ENCODE measurements around the gene RSAD2. TPM values are rescaled to one million over a fixed set of nuclear protein-coding genes. Genes with fewer than 3 reads are reported as not detected.

The RSAD2 gene
- total RNA-seq, 4 donors from 2014 or later, result 1.8 to 7.0 (median 5.7) TPM

DNA sequence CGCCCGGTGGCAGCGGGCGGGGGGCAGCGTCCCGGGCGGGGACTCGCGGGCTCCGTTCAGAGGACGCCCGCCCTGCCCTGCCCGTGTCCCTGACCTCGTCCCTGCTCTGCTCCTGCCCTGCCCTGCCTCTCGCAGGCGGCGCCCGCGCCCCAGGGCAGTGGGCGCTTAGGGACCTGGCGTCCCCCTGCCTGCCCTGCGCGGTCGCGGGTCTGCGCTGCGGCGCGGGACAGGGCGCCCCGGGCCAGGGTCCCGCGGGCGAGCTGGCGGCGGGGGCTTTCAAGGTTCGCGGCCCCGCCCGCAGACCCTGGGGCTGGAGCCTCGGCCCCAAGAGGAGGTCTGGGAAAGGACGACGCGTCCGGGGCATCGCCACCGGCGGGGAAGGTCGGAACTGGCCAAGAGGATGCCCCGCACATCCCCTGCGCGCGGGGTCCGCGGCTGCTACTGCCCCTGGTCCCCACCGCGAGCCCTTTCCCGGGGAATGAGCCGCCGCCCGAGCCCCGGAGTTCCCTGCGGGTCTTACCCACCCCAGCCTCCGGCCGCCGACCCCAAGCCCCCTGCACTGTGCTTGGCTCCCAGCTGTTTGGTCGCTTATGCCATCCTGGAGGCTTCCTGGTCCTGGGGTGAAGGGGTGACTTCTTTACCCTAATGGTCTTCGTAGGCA is 40.3 kb downstream of the RSAD2 start:
- Histone ChIP-seq H3K36me3 (no peaks in the 10 kb centered on the region), H3K9me3 (no peaks in the 10 kb centered on the region), H3K27me3 (no peaks in the 10 kb centered on the region), H3K4me1 (peaks cover 0 to 36% (median 3%) of the 10 kb centered on the region in 3 donors), H3K4me3 (peak overlapping the region; percentile 78 to 88), H3K27ac (peak overlapping the region in 3 of 4 donors; percentile 68 to 80 (median 69))
- 8% methylated on average over 2 of the region's 68 CpGs; no CpG with 5 or more reads in 1 of the 2 donors for WGBS, 2 donors (ENCODE audit: low coverage in 1 of 2)
- ATAC-seq, result peak; percentile 39
- TF ChIP-seq POLR2AphosphoS5 (IDR thresholded peaks at IDR 0.05), result no peak
- TF ChIP-seq EP300 (IDR thresholded peaks at IDR 0.05), result no peak
- TF ChIP-seq, protein P1, sequence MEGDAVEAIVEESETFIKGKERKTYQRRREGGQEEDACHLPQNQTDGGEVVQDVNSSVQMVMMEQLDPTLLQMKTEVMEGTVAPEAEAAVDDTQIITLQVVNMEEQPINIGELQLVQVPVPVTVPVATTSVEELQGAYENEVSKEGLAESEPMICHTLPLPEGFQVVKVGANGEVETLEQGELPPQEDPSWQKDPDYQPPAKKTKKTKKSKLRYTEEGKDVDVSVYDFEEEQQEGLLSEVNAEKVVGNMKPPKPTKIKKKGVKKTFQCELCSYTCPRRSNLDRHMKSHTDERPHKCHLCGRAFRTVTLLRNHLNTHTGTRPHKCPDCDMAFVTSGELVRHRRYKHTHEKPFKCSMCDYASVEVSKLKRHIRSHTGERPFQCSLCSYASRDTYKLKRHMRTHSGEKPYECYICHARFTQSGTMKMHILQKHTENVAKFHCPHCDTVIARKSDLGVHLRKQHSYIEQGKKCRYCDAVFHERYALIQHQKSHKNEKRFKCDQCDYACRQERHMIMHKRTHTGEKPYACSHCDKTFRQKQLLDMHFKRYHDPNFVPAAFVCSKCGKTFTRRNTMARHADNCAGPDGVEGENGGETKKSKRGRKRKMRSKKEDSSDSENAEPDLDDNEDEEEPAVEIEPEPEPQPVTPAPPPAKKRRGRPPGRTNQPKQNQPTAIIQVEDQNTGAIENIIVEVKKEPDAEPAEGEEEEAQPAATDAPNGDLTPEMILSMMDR (IDR thresholded peaks at IDR 0.05), result no peak
- no peak for TF ChIP-seq POLR2A (IDR thresholded peaks at IDR 0.05)

DNA sequence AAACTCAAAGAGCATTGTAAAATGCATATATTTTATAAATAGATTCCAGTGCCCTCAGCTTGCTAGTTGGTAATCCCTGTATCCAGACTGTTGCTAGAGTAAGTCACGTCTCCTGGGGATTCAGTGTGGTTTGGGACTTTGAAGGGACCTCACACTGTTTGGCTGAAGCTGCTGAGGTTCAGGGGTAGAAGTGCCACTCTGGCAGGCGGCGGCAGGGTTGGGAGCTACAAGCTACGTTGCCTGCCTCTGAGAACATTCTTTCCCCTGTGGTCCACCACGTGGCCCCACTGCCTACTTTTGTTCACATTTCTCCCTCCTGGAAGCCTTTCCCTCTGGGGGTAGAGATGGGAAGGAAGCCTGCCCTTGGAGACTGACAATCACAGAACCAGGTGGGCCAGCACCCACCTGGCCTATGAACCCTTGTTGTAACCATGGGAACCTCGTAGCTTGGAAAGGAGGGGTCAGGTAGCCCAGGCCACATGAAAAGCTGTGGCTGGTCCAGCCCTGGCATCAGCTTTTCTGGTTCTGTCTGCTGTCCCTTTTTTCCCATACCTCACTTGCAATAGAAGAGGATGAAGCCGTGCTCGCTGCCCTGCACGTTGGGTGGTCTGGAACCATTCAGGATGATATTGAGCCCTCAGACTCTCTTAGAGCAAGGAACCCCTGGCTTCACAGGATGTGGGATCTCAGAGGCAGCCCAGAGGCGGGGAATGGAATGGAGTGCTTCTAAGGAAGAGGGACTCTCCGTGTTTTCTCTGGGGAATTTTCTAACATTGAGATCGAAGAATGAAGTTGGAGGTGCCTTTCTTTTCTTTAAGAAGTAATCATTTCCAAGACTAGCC is 42.5 kb downstream of the RSAD2 start:
- Histone ChIP-seq H3K36me3 (no peaks in the 10 kb centered on the region), H3K27me3 (no peaks in the 10 kb centered on the region), H3K4me3 (no peak overlapping the region), H3K27ac (no peak overlapping the region), H3K4me1 (peaks cover 0 to 46% (median 3%) of the 10 kb centered on the region in 3 donors), H3K9me3 (no peaks in the 10 kb centered on the region)
- no peak for ATAC-seq
- 66 to 82% methylated on average over 5 to 8 of the region's 12 CpGs for WGBS, 2 donors (ENCODE audit: low coverage in 1 of 2)
- TF ChIP-seq EP300 (IDR thresholded peaks at IDR 0.05) (no peak), POLR2AphosphoS5 (IDR thresholded peaks at IDR 0.05) (no peak), POLR2A (IDR thresholded peaks at IDR 0.05) (no peak)
- TF ChIP-seq, protein P1 (IDR thresholded peaks at IDR 0.05), result no peak

DNA sequence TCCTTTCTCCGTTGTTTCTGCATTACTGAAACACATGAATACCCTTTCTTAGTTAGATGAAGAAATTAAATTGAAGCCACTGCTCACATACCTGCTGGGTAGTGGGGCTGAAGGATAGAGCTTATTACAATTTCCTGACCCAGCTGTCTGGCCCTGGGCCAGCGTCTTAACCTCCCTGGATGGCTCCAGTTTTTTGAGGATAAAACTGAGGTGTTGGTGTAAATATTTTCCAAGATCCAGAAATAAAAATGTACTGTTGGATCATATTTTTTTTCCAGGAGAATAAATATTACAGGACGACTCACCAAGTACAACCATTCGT is 43.1 kb downstream of the RSAD2 start:
- H3K9me3 ChIP-seq, result no peaks in the 10 kb centered on the region
- H3K27ac ChIP-seq, result no peak overlapping the region
- H3K36me3 ChIP-seq, result no peaks in the 10 kb centered on the region
- no peak for TF ChIP-seq POLR2A (IDR thresholded peaks at IDR 0.05)
- TF ChIP-seq EP300 (IDR thresholded peaks at IDR 0.05), result no peak
- TF ChIP-seq POLR2AphosphoS5 (IDR thresholded peaks at IDR 0.05), result no peak
- TF ChIP-seq, protein P1 (IDR thresholded peaks at IDR 0.05), result no peak
- peaks cover 0 to 47% (median 3%) of the 10 kb centered on the region in 3 donors for H3K4me1 ChIP-seq
- no peak for ATAC-seq
- H3K4me3 ChIP-seq, result no peak overlapping the region
- WGBS, 2 donors (ENCODE audit: low coverage in 1 of 2), result 52 to 57% methylated on average over 4 of the region's 4 CpGs
- no peaks in the 10 kb centered on the region for H3K27me3 ChIP-seq

DNA sequence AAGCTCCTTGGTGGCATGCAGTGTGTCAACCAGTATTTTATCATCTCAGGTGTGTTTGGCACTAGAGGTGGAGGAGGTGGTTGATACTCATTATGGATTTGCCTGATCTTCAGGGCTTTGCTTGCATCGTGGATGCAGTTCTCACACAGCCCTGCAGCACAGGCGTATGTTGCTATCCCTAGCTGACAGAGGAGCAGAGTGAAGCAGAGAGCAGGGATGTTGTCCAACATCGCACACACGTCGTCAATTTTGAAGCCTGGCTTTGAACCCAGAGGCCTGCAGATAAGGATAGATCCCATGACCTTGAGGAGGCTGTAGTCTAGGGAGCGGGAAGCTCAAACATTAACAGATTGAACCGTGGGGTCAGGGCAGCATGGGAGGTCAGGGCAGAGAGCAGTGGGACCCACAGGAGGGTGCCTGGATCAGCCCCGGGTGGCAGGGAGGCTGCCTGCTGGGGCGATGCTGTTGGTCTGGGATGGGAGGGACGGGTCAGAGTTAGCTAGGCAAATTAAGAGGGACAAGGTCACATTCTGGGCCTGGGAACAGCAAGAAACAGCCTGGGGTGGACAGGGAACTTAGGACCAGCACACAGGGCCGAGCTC is 43.8 kb downstream of the RSAD2 start:
- peaks cover 0 to 47% (median 3%) of the 10 kb centered on the region in 3 donors for H3K4me1 ChIP-seq
- no peak for ATAC-seq
- H3K4me3 ChIP-seq, result no peak overlapping the region
- no peaks in the 10 kb centered on the region for H3K9me3 ChIP-seq
- H3K27ac ChIP-seq, result no peak overlapping the region
- no peaks in the 10 kb centered on the region for H3K36me3 ChIP-seq
- TF ChIP-seq POLR2AphosphoS5 (IDR thresholded peaks at IDR 0.05), result no peak
- H3K27me3 ChIP-seq, result no peaks in the 10 kb centered on the region
- 72 to 100% methylated on average over 2 to 10 of the region's 11 CpGs for WGBS, 2 donors (ENCODE audit: low coverage in 1 of 2)

DNA sequence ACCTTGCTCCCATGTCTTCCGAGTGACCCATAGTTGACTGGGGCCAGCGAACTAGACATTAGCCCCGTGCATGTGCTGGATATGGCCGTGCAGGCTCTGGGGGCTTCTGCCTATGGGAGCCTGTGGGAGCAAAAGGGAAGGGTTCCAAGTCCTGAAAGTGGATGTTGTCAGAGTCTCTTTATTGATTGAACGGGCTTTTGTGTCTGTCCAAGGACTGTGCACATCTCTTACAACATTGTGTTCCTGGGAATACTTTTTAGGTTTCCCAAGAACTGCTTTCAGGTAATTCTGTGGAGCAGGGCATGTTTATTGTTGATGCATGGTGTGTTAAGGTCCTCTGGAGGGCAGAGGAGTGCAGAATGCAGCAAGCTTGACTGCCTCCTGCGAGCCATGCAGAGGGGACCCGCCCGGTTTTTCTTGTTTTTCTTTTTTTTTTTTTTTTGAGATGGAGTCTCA is 44.7 kb downstream of the RSAD2 start:
- H3K4me3 ChIP-seq, result no peak overlapping the region
- TF ChIP-seq POLR2AphosphoS5 (IDR thresholded peaks at IDR 0.05) (no peak), POLR2A (IDR thresholded peaks at IDR 0.05) (no peak), EP300 (IDR thresholded peaks at IDR 0.05) (no peak)
- TF ChIP-seq, protein P1 (IDR thresholded peaks at IDR 0.05), result no peak
- H3K9me3 ChIP-seq, result no peaks in the 10 kb centered on the region
- H3K27ac ChIP-seq, result no peak overlapping the region
- peaks cover 0 to 48% (median 0%) of the 10 kb centered on the region in 3 donors for H3K4me1 ChIP-seq
- no peaks in the 10 kb centered on the region for H3K36me3 ChIP-seq
- H3K27me3 ChIP-seq, result no peaks in the 10 kb centered on the region
- 74% methylated on average over 5 of the region's 8 CpGs; no CpG with 5 or more reads in 1 of the 2 donors for WGBS, 2 donors (ENCODE audit: low coverage in 1 of 2)
- no peak for ATAC-seq
